Superior temporal gyrus (tissue), 1 donor: ENCODE measurements around the gene ARHGEF12.

Experiments used
- DNase-seq: peaks from one replicate; pipeline ENCODE4 v3.0.0-alpha.2; 2016; ENCODE audit errors: extremely low spot score

ARHGEF12 gene

DNA sequence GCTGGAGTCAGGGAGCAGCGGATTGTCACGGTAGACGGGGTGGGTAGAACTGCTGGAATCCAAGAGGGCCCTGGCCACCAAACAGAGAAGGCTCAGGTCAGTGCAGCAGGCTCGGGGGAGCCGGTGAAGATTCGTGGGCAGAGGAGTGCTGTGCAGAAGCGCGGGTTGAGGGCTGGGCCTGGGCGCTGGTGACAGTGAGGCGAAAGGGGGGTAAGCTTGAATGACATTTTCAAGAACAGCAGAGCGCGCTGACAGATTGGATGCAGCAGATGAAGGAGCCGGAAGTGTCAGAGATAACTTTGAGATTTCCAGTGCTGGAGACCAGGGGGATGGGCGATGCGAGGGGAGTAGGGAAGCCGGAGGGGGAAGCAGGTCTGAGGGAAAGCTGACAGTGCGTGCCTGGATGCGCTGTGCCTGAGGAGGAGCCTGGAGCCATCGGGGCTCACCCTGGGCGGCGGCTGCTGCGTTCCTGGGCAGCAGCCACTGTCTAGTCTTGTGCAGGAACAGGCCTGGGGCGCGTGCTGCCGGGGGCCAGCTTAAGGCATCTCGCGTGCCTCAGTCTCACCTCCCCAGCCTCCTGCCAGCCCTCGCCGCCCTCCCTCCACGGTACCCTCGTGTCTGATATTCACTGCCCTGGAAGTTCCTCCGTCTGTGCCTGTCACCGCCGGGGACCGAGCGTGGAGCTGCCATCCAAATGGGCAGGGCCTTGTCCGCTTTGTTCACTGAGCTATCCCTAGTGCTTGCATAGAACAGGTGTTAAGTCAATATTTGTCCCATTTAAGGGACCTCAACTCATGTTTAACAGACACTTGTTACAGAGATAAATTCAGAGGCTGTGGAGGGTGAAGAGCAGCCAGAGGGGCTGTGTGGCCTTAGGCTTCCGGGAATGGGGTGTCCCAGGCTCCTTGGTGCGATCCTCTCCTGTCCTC, 180.5 kb downstream of the ARHGEF12 start:
- no peak for DNase-seq

DNA sequence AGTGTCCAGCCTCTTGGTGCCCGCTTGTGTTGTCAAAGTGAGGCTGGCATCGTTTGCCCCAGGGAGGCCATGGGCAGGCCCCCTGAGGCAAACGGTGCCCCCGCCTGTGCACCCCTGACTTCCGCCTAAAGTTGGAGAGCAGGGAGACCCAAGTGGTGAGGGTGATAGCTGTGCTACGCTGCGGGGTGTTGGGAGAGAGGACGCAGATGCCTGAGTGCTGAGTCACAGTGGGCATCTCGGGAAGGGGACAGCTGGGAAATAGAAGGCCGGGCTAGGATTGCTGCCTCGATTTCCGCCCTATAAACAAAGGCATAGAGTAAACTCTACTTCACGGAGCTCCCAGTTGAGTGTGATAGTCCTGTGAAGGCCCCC, 181.2 kb downstream of the ARHGEF12 start:
- DNase-seq: no peak

DNA sequence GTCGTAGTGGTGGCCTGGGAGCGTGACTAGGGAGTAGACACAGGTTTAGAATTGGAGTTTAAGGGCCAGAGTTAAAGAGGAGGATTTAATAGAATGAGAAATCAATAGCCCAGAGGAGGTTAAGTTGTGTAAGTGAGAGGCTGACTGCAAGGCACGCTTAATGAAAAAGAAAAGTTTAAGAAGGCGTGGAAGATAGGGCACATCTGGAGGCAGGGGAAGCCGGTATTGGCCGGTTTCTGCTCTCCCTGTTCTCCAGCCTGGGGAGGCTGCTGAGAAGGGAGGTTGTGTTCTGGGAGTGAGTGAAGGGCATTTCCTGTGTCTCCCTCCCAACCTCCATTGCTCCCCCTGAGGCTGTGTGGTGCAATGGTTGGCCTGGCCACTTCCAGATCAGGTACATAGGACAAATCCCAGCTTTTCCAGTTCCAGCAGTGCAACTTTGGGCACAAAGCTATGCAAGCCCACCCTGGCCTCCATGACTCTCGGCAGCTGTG, 181.6 kb downstream of the ARHGEF12 start:
- DNase-seq: no peak

DNA sequence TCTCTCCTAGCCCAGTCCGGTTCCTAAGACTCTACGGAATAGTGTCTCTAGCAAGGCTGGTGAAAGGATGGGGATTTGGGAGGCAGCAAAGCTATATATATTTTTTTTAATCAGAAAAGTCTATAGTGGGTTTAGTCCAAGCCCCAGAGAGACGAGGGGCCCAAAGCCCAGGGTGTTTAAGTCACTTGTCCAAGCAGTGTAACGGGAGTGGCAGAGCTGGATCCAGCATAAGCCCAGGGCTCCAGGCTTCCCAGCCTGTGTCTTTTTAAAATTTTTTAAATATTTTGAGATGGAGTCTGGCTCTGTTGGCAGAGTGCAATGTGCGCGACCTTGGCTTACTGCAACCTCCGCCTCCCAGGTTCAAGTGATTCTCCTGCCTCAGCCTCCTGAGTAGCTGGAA, 182.1 kb downstream of the ARHGEF12 start:
- no peak for DNase-seq

DNA sequence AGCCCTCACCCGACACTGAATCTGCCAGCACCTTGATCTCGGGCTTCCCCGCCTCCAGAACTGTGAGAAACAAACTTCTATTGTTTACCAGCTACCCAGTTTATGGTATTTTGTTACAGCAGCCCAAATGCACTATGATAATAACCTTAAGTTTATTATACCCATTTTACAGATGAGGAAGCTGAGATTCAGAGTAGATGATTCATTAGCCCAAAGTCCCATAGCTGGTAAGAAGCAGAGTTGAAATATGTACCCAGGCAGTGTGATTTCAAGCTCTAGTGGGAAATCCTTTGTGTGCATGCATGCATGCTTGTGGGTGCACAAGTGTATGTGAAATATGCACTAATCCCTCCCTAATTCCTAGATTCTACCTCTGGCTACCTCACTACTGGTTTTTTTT, 183.3 kb downstream of the ARHGEF12 start:
- DNase-seq: no peak

DNA sequence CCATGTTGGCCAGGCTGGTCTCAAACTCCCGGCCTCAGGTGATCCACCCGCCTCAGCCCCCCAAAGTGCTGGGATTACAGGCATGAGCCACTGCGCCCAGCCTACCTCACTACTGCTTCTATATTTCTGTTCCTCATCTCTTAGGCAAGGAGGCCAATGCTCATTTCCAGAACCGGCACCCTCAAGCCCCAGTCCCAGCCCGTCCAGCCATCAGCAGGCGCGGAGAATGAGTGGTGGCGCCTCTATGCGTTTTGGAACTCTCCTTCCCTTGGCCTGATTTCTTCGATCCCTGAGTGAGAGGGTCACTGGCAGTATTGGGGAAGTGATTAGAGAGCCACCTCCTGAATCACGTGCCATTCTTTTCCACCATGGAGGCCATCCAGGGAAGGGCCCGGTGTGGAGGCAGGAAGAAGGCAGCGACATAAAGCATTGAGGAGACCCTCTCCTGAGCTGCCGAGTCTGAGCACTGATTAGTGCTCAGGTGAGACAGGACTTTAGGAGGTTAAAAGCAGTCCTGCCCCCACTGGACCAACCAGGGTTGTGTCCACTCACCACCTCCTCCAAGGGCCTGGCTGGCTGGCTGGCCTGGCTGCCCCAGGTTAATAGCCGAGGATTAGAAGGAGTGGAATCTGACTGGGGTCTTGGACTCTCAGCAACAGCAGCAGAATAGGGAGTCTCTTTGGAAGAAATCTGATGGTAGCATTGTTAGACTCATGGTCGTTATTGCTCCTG, 184.0 kb downstream of the ARHGEF12 start:
- no peak for DNase-seq

DNA sequence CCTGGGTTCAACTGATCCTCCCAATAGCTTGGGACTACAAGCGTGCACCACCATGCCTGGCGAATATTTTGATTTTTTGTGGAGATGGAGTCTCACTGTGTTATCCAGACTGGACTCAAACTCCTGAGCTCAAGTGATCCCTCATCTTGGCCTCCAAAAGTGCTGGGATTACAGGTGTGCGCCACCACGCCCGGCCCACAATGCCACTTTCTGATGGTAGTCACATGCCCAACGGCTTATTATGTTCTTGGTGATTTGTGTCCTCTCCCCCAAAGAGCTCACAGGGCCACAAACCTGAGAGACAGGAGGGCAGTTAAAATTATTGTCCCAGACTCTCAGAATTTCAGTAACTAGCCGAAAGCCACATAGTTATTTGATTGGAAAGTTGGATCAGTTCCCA, 185.0 kb downstream of the ARHGEF12 start:
- DNase-seq: no peak

DNA sequence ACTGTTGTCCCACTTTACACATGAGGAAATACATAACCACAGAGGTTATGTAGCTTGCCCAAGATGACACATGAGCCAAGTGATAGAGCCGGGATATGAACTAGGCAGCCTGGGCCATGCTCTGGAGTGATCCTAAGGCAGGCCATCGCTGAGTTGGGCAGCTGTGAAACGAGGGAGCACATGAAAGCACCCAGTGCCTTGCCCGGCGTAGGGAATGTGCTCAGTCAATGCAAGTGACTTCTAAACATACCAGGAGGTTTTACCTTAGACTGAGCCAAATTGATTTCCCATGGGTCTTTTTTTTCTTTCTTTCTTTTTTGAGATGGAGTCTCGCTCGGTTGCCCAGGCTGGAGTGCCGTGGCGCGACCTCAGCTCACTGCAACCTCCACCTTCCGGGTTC, 185.8 kb downstream of the ARHGEF12 start:
- no peak for DNase-seq

DNA sequence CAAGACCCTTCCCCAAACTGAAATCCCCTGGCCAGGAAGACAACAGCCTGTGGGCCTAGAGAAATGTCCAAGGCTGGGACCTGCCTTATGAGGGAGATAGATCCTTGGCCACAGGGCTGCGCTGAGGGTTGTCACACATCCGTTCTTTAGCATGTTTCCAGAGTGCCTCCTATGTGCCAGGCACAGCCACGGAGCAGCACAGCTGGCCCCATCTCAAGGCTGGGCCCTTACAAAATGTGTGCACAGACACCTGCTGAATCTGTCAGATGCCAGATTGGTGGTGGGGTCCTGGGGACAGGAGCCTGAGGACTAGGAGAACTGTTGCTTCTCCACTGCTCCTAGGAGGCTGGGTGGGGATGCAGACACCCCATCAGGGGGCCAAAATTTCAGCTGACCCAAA, 186.5 kb downstream of the ARHGEF12 start:
- no peak for DNase-seq

DNA sequence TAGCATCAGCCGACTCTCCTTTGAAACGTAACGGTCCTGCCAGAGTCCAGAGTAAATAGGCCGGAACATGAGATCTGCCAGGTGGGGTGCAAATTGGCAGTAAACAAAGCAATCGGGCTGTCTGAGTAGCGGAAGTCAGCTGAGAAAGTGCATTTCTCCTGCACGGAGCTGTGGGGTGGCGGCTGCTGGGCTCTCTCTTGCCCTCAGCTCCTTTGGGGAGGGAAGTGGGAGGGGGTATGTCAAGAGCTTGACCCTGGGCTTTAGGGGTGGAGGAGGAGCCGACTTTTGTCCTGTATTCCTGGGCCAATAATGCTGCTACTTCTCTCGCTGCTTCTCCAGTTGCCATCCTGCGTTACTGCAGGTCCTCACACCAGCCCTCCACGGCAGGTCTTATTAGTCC, 187.0 kb downstream of the ARHGEF12 start:
- DNase-seq: no peak

DNA sequence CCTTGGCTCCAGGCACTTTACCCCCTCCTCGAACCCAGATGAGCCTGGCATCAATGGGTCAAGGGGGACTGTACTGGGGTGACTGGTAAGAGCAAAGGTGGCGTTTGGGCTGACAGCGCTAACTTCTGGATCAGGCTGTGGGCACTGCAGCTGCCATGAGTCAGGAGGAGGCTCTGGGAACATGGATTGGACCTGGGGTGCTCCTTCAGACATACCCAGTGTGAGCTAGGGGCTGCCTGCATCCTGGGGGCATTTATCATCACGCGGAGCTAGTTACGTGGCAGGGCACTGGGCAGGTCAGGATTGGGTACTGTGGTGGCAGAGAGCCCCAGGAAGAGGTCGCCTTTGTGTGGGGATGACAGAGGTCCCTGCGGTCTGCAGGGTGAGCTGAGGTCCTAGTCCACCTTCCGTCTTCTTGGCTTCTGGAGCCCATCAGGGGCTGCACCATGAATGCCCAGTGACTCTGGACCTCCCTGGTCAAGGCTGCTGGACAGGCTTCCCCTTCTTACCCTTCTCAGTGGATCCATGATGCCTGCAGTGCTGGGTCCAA, 188.4 kb downstream of the ARHGEF12 start:
- DNase-seq: no peak

DNA sequence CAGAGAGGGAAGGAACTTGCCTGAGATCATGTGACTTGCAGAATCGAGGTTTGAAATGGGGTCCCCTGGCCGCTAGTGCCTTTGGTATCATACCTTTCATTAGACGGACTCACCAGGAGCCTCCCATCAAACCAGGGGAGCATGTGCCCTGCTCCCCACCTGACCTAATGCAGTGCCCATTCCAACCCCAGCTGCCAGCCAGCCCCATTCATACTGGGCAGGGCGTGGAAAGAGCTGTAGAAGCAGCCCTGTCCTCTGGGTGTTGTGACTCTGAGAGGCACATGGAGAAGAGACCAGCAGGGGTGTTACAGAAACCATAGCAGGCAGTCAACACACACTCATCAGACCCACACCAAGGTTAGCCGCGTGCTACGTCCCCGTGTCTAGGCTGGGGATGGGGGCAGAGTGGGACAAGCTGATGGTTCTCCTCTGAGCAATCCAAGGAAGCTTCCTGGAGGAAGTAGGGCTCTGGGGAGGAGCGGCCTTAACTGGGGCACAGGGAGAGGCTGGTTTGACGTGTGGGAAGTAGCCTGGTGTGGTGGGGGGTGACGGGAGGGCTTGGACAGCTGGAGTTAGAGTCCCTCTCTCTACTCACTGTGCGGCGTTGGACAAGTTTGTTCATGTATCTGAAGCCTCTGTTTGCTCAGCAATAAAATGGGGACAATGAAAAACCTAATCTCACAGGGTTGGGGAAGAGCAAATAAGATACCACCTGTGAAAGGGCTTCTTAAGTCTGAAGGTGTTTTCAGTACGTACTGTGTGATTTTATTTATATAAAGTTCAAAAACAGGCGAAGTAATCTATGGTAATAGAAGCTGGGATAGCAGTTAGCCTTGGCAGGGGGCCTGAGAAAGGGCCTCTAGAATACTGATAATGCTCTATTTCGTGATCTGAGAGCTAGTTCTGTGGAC, 189.3 kb downstream of the ARHGEF12 start:
- DNase-seq: no peak

DNA sequence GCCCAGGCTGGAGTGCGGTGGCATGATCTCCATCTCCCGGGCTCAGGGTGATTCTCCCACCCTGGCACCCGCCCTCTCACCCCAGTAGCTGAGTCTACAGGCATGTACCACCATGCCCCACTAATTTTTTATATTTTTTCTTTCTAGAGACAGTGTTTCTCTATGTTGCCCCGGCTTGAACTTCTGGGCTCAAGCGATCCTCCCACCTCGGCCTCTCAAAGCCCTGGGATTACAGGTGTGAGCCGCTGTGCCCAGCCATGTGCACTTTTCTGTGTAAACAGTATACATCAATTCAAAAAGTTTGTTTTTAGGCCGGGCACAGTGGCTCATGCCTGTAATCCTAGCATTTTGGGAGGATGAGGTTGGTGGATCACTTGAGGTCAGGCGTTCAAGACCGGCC, 190.0 kb downstream of the ARHGEF12 start:
- DNase-seq: no peak

DNA sequence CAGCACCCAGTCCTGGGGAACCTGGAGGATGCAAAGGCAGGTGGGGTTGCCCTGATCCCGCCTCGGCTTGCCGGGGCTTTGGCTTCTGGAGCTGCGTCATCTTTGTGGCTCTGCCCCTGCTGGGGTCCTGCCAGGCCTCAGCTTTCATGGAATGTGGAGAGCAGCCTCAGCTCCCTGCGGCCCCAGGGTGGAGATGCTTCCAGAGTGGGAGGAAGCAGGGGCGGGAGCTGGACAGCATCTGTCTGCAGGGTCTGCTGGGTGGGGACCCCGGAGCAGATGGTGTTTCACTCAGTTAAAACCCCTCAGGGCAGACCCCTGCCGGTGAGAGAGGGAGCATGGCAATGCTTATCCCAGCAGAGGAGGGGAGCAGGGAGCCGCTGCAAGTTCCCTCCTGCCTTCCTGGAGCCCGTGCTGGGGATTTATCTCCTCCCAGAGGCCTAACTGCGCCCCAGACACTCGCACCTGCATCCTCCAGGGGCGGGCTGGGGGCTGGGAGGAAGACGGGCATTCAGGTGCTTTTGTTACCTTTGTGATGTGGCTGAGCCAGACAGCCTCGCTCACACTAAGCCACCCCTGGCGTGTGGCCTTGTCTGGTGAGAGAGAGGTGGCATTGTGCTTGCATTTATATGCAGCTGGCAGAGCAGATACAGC, 191.0 kb downstream of the ARHGEF12 start:
- no peak for DNase-seq

DNA sequence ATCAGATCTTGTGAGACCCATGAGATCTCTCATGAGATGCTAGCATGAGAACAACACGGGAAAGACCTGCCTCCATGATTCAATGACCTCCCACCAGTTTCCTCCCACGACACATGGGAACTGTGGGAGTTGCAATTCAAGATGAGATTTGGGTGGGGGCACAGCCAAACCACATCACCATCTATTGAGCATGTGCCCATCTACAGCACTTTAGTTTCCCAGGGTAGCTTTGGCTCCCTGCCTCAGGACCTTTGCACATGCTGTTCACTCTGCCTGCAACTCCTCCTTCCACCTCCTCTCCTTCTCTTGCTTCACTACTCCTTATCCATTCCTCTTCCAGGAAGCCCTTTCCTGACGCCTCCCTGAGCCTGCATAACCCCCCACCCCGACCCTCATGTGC, 192.5 kb downstream of the ARHGEF12 start:
- no peak for DNase-seq

DNA sequence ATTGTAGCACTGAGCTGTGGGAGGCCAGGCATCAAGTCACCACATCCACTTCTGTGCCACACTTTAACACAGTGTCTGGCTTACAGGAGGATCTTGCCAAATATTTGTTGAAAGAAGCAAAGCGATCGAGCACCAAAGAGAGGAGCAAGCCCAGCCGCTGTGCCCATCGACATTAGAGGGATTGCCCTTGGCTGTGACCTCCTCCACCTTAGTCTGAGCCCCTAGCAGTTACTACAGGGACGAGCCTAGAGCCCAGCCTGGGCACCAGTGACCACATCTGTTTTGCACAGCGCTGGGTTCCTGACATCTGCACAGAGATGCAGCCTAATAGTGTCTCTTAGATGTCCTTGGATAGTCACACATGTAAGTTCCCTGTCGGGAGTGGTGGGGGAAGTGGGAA, 193.0 kb downstream of the ARHGEF12 start:
- no peak for DNase-seq

DNA sequence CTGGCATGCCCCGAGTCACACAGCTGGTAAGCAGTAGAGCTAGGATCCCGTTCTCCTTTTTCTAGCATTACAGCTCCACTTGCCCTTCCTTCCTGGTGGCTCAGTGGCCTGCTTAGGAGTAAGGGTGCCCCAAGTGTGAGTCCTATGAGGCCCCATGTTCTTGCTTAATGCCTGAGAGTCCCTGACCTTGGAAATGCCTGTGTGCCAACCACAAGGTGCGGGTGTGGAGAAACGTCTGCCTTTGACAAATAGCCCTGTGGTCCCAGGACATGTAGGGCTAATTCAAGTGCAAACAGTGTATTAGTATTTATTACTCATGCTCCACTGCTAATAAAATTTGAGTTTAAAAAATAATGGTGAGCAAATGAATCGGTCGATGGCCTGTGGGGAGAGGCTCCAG, 193.7 kb downstream of the ARHGEF12 start:
- DNase-seq: no peak

DNA sequence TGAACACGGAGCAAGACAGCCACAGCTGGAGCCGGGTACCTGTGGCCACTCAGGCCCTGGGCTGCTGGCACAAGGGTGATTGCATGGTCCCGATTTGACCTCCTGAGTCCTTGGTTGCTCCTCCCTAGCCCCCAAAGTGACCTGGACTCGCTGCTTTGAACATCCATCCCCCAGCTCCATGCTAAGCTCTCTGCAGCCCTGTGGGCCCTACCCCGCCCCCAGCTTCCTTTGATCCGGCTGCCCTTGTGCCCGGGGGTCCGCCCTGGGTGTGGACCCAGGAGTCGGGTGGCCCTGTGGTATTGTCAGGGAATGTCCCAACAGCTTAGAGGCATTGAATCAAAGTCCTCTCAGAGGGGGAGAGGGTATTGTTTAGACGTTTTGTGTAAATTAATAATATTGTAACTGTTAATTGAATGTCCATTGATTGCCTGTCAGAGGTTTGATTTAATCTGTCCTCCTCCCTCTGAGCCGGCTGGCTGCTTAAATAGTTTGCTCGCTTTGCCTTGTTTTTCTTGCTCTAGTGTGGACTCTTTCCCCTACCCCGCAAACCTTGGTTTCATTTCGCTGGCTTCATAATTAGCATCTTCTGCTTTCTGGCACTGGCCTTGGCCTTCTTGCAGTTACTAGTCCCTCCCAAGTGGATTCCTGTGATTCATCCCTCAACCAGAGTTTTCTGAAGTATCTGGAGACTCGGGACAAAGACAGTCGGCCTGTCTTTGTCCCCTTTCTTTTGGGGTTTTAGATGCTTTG, 196.0 kb downstream of the ARHGEF12 start:
- DNase-seq: no peak

DNA sequence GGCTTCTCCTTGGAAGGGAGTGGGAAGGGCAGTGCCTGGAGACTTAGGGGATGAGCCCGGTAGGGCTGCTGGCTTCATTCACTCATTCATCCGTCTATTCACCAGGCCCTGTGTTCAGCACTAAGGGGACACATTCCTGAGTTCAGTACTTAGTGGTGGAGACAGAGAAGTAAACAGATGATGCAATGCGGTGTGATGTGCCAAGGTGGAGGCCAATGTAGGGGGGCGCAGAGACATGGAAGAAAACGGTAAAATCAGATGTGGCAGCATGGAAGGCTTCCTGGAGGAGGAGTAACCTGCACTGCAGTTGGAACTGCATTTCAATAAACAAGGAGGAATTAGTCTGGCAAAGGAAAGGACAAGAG, 196.6 kb downstream of the ARHGEF12 start:
- no peak for DNase-seq

DNA sequence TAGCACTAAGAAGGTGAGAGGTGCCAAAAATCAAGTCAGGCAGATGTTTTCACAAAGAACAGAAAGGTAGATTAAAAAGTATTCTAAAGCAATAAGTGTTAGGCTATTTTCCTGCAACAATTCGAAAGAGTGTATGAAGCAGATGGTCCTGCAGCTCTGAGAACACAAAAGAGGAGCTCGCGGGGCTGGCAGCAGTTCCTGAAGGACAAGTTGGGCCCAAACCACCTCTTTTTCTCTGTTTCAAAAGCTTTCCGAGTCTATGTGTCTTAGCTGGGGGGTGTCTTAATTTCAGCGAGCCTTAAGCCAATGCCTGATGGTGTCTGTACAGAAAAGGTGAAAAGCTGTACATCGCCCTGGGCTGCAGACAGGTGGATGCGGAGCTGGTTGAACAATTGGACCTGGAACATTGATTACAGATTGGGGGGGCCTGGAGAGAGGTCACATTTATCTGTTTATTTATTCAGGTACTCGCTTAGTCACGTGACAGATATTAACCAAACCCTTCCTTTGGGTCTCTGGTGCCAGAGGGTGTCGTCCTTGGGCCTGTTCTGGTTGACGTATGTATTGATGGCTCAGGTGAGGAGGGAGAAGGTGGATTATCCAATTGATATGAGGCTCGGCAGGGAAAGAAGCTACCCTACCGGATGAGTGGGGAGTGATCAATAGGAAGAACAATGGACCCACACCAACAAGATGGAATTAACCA, 200.0 kb downstream of the ARHGEF12 start:
- no peak for DNase-seq
